HepG2 (cell line): Measurements from ENCODE around the gene LAPTM4A. TPM values are rescaled to one million over a fixed set of nuclear protein-coding genes. Genes with fewer than 3 reads are reported as not detected.

ENCODE experiments used
- ATAC-seq: fragments of 200-7000 bp; cut with Tn5 transposase; 3 replicates; pipeline ENCODE4 v1.9.1; 2020; ENCODE audit warnings: mild to moderate bottlenecking, moderate library complexity
- BruUV-seq: library from RNA; stranded (reverse); fragments of 400-500 nt; replicated peaks from 2 replicates; lab custom pipeline; 2021; lab: Mats Ljungman, UMichigan
- CTCF ChIA-PET: fragments of 300-600 bp; formaldehyde crosslinking; extraction: SDS; loops from one replicate; lab custom pipeline; 2021; ENCODE audit warnings: low total read pairs, inconsistent platforms, low intra/inter-chr PET ratio; lab: Yijun Ruan, JAX
- POLR2A ChIA-PET: fragments of 350-600 bp; sonication (Branson Sonifier 250); formaldehyde crosslinking; loops from one replicate; lab custom pipeline; 2020; ENCODE audit warnings: antibody characterized with exemption, inconsistent platforms; lab: Yijun Ruan, JAX
- DNase-seq: peaks from one replicate; pipeline ENCODE4 v3.0.0-alpha.2; 2015; ENCODE audit warnings: low spot score
- FAIRE-seq: peaks from 3 replicates; lab custom pipeline; 2011; peaks lifted over from hg19 to GRCh38; lab: Jason Lieb, UNC
- H2AFZ ChIP-seq: one replicate; pipeline ENCODE4 v1.6.1; 2011; ENCODE audit warnings: low read length, inconsistent platforms
- H3K27ac ChIP-seq: fragments of 300-600 bp; 3 replicates; pipeline ENCODE4 v1.8.0; 2011; ENCODE audit warnings: mixed run types, mild to moderate bottlenecking, mixed read lengths, low read length, inconsistent platforms; ENCODE audit not compliant: insufficient read depth; ENCODE audit errors: extremely low read length
- H3K27me3 ChIP-seq, 2 experiments: fragments of 200-600 bp in 1 of 2; 2 replicates in 1 of 2; 3 replicates in 1 of 2; pipeline versions ENCODE4 v1.6.0 to v1.8.0; 2011; ENCODE audit warnings: low read length in 2 of 2, mild to moderate bottlenecking in 2 of 2, moderate library complexity in 2 of 2, inconsistent platforms in 1 of 2; ENCODE audit not compliant: insufficient read depth in 2 of 2, control insufficient read depth in 1 of 2
- H3K36me3 ChIP-seq, 2 experiments: fragments of 200-600 bp in 1 of 2; replicated peaks in 1 of 2; 2 replicates in 1 of 2; 3 replicates in 1 of 2; pipeline versions ENCODE4 v1.5.1 to v1.8.0; 2011; ENCODE audit warnings: low read length in 2 of 2, inconsistent platforms in 1 of 2; ENCODE audit not compliant: insufficient read depth in 2 of 2, control insufficient read depth in 1 of 2
- H3K4me1 ChIP-seq: 2 replicates; pipeline ENCODE4 v1.5.1; 2012; ENCODE audit warnings: low read length, inconsistent platforms; ENCODE audit not compliant: insufficient read depth
- H3K4me2 ChIP-seq: 2 replicates; pipeline ENCODE4 v1.6.0; 2011; ENCODE audit warnings: low read depth, low read length, inconsistent platforms
- H3K4me3 ChIP-seq, 3 experiments: fragments of 200-600 bp in 1 of 3; sonication (generic), shearing (Covaris generic) in 1 of 3; replicated peaks in 1 of 3; 2 replicates each; pipeline ENCODE4 v1.5.1; 2011 to 2016; ENCODE audit warnings: low read length in 3 of 3, inconsistent platforms in 2 of 3, low read depth in 2 of 3, mild to moderate bottlenecking in 2 of 3, control low read depth in 1 of 3, mixed read lengths in 1 of 3; ENCODE audit not compliant: insufficient read depth in 1 of 3
- H3K79me2 ChIP-seq: one replicate; pipeline ENCODE4 v1.6.1; 2011; ENCODE audit warnings: low read length, inconsistent platforms; ENCODE audit not compliant: insufficient read depth
- H3K9ac ChIP-seq: 2 replicates; pipeline ENCODE4 v1.6.0; 2011; ENCODE audit warnings: mild to moderate bottlenecking, low read depth, low read length, inconsistent platforms; ENCODE audit not compliant: insufficient read depth
- H3K9me3 ChIP-seq: 2 replicates; pipeline ENCODE4 v1.5.1; 2012; ENCODE audit warnings: mild to moderate bottlenecking, low read length
- H4K20me1 ChIP-seq: 2 replicates; pipeline ENCODE4 v1.6.0; 2011; ENCODE audit warnings: inconsistent platforms, mild to moderate bottlenecking, low read length, moderate library complexity; ENCODE audit not compliant: insufficient read depth
- ADNP ChIP-seq: sonication (generic); formaldehyde crosslinking; IDR thresholded peaks from 2 replicates; pipeline ENCODE4 v1.4.0; 2020; ENCODE audit warnings: missing genetic modification reagents
- AHR ChIP-seq: IDR thresholded peaks from 2 replicates; pipeline ENCODE4 v1.6.1; 2018; ENCODE audit warnings: missing genetic modification reagents, missing compliant biosample characterization
- CEBPB ChIP-seq: IDR thresholded peaks from 2 replicates; pipeline ENCODE4 v1.6.1; 2011; ENCODE audit warnings: low read depth, low read length, improper control_type of control experiment, borderline replicate concordance
- DR1 ChIP-seq: sonication (generic); formaldehyde crosslinking; IDR thresholded peaks from 2 replicates; pipeline ENCODE4 v1.8.0; 2021; ENCODE audit warnings: mild to moderate bottlenecking, missing genetic modification reagents, inconsistent platforms
- MATR3 ChIP-seq: sonication (generic); formaldehyde crosslinking; IDR thresholded peaks from 2 replicates; pipeline ENCODE4 v1.4.0; 2020; ENCODE audit warnings: missing genetic modification reagents
- MED13 ChIP-seq: sonication (generic); formaldehyde crosslinking; IDR thresholded peaks from 2 replicates; pipeline ENCODE4 v1.5.0; 2020; ENCODE audit warnings: missing genetic modification reagents
- RBFOX2 ChIP-seq: fragments of 200-400 bp; formaldehyde crosslinking; IDR thresholded peaks from 2 replicates; pipeline ENCODE4 v1.6.1; 2017; ENCODE audit warnings: low read depth, mild to moderate bottlenecking, low read length
- SOX13 ChIP-seq, 3 experiments: fragments of 450-650 bp in 1 of 3; sonication (generic) in 1 of 3; formaldehyde crosslinking in 1 of 3; IDR thresholded peaks in 2 of 3; conservative IDR thresholded peaks in 1 of 3; 2 replicates each; pipeline versions ENCODE4 v1.5.0 to v1.6.1; 2016 to 2020; ENCODE audit warnings: antibody characterized with exemption in 1 of 3, mild to moderate bottlenecking in 1 of 3, missing compliant biosample characterization in 1 of 3, missing genetic modification reagents in 1 of 3, moderate library complexity in 1 of 3
- TBX2 ChIP-seq: sonication (generic); formaldehyde crosslinking; IDR thresholded peaks from 2 replicates; pipeline ENCODE4 v1.5.0; 2020; ENCODE audit warnings: missing genetic modification reagents, mild to moderate bottlenecking, borderline replicate concordance
- TMF1 ChIP-seq: sonication (generic); formaldehyde crosslinking; IDR thresholded peaks from 2 replicates; pipeline ENCODE4 v1.8.1; 2022; ENCODE audit warnings: low read depth, missing genetic modification reagents
- TP53 ChIP-seq: sonication (generic); formaldehyde crosslinking; conservative IDR thresholded peaks from 2 replicates; pipeline ENCODE4 v1.4.0; 2020; ENCODE audit warnings: missing genetic modification reagents
- ZNF124 ChIP-seq: sonication (generic); formaldehyde crosslinking; IDR thresholded peaks from 2 replicates; pipeline ENCODE4 v1.4.0; 2020; ENCODE audit warnings: missing genetic modification reagents
- ZNF558 ChIP-seq: sonication (generic); formaldehyde crosslinking; IDR thresholded peaks from 2 replicates; pipeline ENCODE4 v1.9.0; 2022; ENCODE audit warnings: mild to moderate bottlenecking, missing genetic modification reagents, borderline replicate concordance
- WGBS: methylation state at CpG from one replicate; pipeline ENCODE4 v1.1.6; 2017; ENCODE audit warnings: low lambda C conversion rate; 5-methylcytosine and 5-hydroxymethylcytosine counted together
- in situ Hi-C: cut with HindIII; loops from 2 replicates; pipeline ENCODE4 v1.10.0; 2017; ENCODE audit warnings: low pct_unique_long_range_greater_than_20kb; ENCODE audit not compliant: extremely low pct_ligation_motif_present
- intact Hi-C: fragments of 100-400 bp; cut with micrococcal nuclease; formaldehyde crosslinking; loops from one replicate; pipeline ENCODE4 v1.10.0; 2022; ENCODE audit not compliant: unreplicated experiment
- polyA plus RNA-seq, 8 experiments: library from polyadenylated mRNA; depleted of rRNA in 3 of 8; stranded (reverse) in 7 of 8; unstranded in 1 of 8; fragments of >200 nt; fragmentation: Illumina TruSeq in 4 of 8; extraction: Trizol in 4 of 8; gene quantifications; 2 replicates each; pipeline versions ENCODE4 v1.2.1 to v1.2.3, GENCODE V29; 2011 to 2016; ENCODE audit warnings: low read depth in 4 of 8, missing spikeins in 1 of 8, mixed read lengths in 1 of 8; ENCODE audit not compliant: insufficient read depth in 1 of 8
- total RNA-seq, 5 experiments: library from RNA; depleted of rRNA; stranded (reverse); fragments of >200 nt; fragmentation: Illumina TruSeq; extraction: Trizol; gene quantifications; 2 replicates each; pipeline ENCODE4 v1.2.3, GENCODE V29; 2016; ENCODE audit warnings: low read depth in 1 of 5
- TF ChIP-seq, protein P1 (sequence below): IDR thresholded peaks from 2 replicates; pipeline ENCODE4 v1.6.1; 2018; ENCODE audit warnings: missing genetic modification reagents
- TF ChIP-seq, protein P2 (sequence below): sonication (generic); formaldehyde crosslinking; IDR thresholded peaks from 2 replicates; pipeline ENCODE4 v1.4.0; 2020; ENCODE audit warnings: missing genetic modification reagents, low read depth, mild to moderate bottlenecking, borderline replicate concordance
- TF ChIP-seq, protein P3 (sequence below): sonication (generic); formaldehyde crosslinking; IDR thresholded peaks from 2 replicates; pipeline ENCODE4 v1.9.0; 2021; ENCODE audit warnings: missing genetic modification reagents, mild to moderate bottlenecking, borderline replicate concordance

Gene LAPTM4A
- total and polyA plus RNA-seq, 2 of the 13 experiments (the other 11 are each of a cell fraction or from before 2014, with no cell fraction given) = 116 to 558 TPM

DNA sequence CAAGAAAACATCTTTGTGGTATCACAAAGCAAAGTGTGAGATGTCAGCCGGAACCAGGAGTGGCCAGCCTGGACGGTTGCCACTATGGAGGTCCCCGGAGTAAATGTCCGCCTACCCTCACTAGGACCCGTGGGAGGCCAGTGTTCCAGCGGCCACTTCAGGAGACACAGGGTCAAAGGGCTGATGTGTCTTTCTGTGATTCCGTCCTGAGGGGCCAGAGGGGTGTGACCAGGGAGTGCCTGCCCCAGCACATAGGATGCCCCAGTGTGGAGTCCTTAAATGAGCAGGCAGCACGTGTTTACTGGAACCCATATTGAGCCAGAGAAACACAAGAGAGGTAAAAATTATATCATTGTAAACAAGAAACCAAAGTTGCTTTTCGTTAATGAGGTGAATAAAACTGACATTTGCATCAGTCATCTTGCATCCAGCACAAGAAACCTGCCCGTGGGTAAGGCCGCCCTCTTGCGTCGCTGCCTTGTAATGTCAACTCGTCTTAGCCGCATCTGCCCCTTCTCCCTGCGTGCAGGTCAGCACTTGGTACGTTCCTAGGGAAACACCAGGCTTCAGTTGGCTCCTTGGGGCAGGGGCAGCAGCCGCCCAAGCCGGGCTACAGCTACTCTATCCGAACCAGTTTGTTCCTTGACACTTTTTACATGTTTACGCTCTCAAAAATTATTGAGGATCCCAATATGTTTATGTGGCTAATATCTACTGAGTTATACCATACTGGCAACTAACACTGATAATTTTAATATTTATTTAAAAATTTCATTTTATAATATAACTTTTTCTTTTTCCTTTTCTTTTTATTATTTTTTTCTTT lies 46.7 kb upstream of the LAPTM4A start (continued):
- TF ChIP-seq AHR (CRISPR knock-in tag) (peak; percentile 59; the same call in 1 of the 2 replicates), TBX2 (no peak), TMF1 (CRISPR knock-in tag) (no peak), ZNF124 (CRISPR knock-in tag) (peak; percentile 72; the same call in 1 of the 2 replicates), DR1 (CRISPR knock-in tag) (no peak), TP53 (no peak), RBFOX2 (no peak), MED13 (CRISPR knock-in tag) (no peak)
- TF ChIP-seq, protein P1, sequence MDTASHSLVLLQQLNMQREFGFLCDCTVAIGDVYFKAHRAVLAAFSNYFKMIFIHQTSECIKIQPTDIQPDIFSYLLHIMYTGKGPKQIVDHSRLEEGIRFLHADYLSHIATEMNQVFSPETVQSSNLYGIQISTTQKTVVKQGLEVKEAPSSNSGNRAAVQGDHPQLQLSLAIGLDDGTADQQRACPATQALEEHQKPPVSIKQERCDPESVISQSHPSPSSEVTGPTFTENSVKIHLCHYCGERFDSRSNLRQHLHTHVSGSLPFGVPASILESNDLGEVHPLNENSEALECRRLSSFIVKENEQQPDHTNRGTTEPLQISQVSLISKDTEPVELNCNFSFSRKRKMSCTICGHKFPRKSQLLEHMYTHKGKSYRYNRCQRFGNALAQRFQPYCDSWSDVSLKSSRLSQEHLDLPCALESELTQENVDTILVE (CRISPR knock-in tag) = no peak

DNA sequence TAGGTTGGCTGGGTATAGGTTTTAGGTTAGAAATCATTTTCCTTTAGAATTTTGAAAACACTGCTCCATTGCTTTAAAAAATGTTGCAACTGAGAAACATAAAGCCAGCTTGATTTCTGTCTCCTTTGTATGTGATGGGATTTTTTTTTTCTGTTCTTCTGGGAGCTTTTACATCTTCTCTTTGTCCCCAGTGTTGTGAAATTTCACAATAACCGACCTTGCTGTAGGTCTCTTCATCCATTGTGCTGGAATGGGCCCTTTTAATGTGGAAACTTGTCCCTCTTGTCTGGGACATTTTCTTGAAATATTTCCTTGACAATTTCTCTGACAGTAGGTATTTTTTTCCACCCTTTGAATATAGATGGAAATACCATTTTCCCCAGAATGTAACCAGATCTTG lies 44.0 kb upstream of the LAPTM4A start:
- Histone ChIP-seq H3K4me3 (no peak overlapping the region), H3K4me1 (peaks cover 76% of the 10 kb centered on the region), H4K20me1 (no peaks in the 10 kb centered on the region), H3K27me3 (no peaks in the 10 kb centered on the region), H3K79me2 (no peaks in the 10 kb centered on the region), H3K27ac (no peak overlapping the region), H3K4me2 (no peak overlapping the region), H2AFZ (no peak overlapping the region), H3K36me3 (no peaks in the 10 kb centered on the region), H3K9me3 (no peaks in the 10 kb centered on the region), H3K9ac (no peak overlapping the region)
- no TSS peak for BruUV-seq
- intact Hi-C loops = no loop called here
- POLR2A ChIA-PET = interaction anchor here (1.3 to 1.9 kb wide), 2 partner anchors 29 to 43 kb away, joined by 3 to 13 read pairs; partner anchors contain the start of gene LAPTM4A
- 2% methylated on average over 1 of the region's 1 CpG for WGBS
- DNase-seq = no peak
- in situ Hi-C loops = no loop called here
- CTCF ChIA-PET = interaction anchor here (4.0 to 5.4 kb wide), 2 partner anchors 79 to 139 kb away, joined by 46 to 49 read pairs; no protein-coding TSS in a partner anchor
- FAIRE-seq = no peak
- TF ChIP-seq, protein P2, sequence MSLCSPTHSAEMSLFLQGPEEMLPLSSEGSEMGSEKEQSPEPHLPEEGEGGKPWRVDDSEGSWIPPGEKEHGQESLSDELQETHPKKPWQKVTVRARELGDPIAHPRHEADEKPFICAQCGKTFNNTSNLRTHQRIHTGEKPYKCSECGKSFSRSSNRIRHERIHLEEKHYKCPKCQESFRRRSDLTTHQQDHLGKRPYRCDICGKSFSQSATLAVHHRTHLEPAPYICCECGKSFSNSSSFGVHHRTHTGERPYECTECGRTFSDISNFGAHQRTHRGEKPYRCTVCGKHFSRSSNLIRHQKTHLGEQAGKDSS = no peak
- TF ChIP-seq ADNP (no peak), MATR3 (CRISPR knock-in tag) (no peak), ZNF558 (CRISPR knock-in tag) (no peak), SOX13 (IDR thresholded peaks at IDR 0.05) (no peak), SOX13 (CRISPR knock-in tag; conservative IDR thresholded peaks at IDR 0.05 in 1 of 2, IDR thresholded peaks at IDR 0.05 in 1 of 2) (peak in 1 of 2 experiments; percentile 35; a peak in 1 of 4 replicates), CEBPB (peak; percentile 77)
- TF ChIP-seq, protein P3, sequence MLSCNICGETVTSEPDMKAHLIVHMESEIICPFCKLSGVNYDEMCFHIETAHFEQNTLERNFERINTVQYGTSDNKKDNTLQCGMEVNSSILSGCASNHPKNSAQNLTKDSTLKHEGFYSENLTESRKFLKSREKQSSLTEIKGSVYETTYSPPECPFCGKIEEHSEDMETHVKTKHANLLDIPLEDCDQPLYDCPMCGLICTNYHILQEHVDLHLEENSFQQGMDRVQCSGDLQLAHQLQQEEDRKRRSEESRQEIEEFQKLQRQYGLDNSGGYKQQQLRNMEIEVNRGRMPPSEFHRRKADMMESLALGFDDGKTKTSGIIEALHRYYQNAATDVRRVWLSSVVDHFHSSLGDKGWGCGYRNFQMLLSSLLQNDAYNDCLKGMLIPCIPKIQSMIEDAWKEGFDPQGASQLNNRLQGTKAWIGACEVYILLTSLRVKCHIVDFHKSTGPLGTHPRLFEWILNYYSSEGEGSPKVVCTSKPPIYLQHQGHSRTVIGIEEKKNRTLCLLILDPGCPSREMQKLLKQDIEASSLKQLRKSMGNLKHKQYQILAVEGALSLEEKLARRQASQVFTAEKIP (CRISPR knock-in tag) = no peak
- no peak for ATAC-seq
